Pulmonary artery endothelial cell (primary cell): ENCODE data around the gene TMEM134. TPM values are rescaled to one million over a fixed set of nuclear protein-coding genes. Genes with fewer than 3 reads are reported as not detected.
"Not testable (repeated sequence)": the region's sequence is repeated elsewhere in the genome, so short reads cannot be mapped to it uniquely, and the experiment has no call there.

Source experiments
- DNase-seq: peaks from one replicate; pipeline ENCODE4 v3.0.0-alpha.2; 2011; ENCODE audit warnings: low read depth, low spot score
- total RNA-seq: library from RNA; depleted of rRNA; stranded (reverse); fragments of >200 nt; gene quantifications from 2 replicates; pipeline ENCODE4 v1.2.3, GENCODE V29; 2014

The TMEM134 gene
- total RNA-seq, 1 donor from 2014 or later: 14.4 TPM

DNA sequence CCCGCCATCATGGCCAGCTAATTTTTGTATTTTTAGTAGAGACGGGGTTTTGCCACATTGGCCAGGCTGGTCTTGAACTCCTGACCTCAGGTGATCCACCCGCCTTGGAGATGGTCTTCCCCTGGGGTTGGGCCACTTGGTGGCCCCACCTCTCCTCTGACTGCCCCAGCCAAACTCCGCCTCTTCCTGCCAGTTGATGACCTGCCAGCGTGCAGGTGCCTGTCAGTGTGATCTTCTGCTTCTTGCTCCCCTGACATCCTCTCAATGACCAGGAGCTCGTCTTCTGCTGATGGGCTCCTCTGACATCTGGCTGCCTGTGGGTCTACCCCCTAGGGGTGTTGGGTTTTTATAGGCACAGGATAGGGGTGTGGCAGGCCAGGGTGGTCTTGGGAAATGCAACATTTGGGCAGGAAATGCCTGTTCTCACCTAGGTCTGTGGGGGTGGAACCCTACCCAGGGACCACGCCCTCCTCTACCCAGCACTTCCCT, 16.9 kb upstream of the TMEM134 start:
- not testable (repeated sequence) for DNase-seq

DNA sequence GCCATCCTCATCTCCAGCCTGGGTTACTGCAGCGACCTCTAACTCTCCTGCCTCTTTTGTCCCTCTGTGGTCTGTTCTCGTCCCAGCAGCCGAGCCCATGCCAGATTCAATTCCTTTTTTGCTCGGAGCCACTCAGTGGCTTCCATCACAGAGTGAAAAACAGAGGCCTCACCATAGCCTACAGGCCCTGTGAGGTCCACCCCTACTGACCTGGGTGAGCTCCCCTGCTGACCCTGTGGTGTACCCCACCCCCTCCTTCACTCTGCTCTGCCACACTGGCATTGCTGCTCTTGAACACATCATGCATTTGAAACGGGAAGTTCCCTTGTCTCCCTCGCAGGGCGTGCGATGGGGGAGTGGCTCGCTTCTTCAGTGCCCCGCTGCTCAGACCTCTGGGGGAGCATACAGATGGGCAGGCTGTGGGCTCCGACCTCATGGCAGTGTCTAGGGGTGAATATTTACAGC, 15.8 kb upstream of the TMEM134 start:
- no peak for DNase-seq

DNA sequence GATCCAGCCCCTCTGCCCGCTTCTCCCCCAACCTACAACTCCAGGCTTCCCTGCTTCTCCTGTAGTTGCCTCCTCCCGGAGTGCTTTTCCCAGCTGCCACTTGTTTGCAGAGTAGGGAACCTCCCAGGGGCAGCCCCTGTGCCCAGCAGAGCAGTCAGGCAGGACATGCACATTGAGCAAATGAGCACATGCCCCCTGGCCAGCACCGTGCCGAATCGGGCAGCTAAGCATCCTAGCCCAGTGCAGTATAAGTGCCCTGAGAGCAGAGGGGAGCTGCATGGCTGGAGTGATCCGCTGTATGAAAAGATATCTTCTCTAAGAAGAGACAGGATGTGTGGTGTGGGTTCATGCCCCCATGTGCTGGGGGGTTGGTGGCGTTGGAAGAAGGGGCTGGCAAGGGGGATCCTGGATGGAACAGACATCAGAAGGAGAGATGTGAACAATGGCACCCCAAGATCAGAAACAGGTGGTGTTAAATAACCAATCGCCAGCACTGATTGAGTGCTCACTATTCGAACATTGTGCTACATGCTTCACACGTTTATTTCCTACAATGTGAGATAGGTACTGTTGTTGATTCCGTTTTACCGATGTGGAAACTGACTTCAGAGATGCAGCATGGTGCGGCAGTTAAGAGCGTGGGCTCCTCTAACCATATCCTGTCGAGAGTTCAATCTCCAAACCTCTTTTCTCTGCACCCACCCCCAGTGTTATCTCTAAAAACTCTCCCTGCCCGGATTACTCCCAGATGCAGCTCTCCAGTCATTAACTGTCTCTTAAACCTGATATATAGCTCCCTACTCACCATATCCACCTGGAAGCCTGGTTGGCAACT, 15.0 kb upstream of the TMEM134 start:
- no peak for DNase-seq

DNA sequence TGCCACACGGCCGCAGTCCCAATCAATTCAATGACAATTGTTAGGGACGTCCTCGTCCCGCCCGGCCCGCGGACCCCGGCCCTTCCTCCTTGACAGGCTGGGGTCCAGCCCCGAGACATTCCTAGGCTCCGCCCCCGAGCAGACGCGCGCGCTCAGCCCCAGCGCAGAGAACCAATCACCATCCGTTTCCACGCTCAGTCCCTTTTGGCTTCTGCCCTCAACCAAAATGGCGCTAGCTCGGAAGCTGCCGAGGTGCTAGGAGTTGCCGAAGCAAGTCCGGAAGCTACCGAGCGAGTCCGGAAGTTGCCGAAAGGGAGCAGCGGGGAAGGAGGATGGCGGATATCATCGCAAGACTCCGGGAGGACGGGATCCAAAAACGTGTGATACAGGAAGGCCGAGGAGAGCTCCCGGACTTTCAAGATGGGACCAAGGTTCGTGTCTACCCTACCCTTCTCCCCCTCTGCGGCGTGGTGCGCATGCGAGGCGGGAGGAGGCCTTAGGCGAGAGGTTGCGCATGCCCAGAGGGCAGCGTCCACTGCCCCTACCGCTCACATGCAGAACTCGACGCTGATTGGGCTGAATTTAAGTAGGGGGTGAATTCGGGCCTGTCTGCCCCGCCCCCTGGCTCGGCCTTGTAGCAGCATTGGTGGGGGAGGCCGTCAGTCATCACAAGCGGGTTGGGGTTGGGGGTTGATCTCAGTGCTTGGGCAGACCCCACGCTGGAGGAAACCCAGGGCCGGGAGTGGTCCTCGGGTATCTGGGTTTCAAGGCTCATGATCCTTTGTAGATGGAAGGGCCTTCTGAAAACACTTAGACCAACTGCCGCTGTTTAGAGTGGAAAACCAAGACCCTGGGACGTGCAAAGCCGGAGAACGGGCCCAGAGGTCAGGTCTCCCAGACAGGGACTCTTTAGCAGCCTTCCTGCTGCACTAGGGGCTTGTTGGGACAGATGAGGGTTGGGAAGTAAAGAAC, 14.1 kb upstream of the TMEM134 start, which contains the start of gene AIP:
AIP (plus strand) TSS at position 200 of the 972 bp plus-strand sequence; CDS start at position 333, 133 bp downstream.
- peak; percentile 87 for DNase-seq

DNA sequence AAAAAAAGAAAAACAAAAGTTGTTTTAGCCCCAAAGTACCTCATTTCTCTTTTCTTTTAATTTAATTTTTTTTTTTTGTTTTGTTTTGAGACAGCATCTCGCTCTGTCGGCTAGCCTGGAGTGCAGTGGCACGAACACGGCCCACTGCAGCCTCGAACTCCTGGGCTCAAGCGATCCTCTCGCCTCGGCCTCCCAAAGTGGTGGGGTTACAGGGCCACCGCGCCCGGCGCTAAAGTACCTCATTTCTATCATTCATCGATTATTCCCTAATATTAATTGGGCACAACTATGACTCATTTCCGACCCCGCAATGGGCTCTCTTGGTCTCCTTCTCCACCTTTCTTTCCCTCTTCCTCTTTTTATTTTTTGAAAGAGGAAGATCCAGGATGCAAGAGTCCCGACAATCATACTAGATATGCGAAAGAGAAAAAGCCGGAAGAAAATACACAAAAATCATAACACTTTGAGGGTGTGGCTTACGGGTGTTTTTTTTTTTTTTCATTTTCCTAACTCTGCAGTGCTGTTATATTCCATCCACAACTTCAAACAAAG, 13.3 kb upstream of the TMEM134 start:
- DNase-seq: no peak

DNA sequence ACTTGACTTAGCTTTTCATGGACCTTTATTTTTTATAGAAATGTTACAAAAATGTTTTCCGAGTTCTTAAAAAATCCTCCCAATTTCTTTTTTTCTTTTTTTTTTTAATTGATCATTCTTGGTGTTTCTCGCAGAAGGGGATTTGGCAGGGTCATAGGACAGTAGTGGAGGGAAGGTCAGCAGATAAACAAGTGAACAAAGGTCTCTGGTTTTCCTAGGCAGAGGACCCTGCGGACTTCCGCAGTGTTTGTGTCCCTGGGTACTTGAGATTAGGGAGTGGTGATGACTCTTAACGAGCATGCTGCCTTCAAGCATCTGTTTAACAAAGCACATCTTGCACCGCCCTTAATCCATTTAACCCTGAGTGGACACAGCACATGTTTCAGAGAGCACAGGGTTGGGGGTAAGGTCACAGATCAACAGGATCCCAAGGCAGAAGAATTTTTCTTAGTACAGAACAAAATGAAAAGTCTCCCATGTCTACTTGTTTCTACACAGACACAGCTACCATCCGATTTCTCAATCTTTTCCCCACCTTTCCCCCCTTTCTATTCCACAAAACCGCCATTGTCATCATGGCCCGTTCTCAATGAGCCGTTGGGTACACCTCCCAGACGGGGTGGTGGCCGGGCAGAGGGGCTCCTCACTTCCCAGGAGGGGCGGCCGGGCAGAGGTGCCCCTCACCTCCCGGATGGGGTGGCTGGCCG, 8.4 kb upstream of the TMEM134 start:
- DNase-seq: not testable (repeated sequence)

DNA sequence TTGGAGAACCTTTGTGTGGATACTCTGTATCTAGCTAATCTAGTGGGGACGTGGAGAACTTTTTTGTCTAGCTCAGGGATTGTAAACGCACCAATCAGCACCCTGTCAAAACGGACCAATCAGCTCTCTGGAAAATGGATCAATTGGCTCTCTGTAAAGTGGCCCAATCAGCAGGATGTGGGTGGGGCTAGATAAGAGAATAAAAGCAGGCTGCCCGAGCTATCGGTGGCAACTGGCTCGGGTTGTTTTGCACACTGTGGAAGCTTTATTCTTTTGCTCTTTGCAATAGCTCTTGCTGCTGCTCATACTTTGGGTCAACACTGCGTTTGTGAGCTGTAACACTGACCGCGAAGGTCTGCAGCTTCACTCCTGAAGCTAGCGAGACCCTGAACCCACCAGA, 7.6 kb upstream of the TMEM134 start:
- not testable (repeated sequence) for DNase-seq

DNA sequence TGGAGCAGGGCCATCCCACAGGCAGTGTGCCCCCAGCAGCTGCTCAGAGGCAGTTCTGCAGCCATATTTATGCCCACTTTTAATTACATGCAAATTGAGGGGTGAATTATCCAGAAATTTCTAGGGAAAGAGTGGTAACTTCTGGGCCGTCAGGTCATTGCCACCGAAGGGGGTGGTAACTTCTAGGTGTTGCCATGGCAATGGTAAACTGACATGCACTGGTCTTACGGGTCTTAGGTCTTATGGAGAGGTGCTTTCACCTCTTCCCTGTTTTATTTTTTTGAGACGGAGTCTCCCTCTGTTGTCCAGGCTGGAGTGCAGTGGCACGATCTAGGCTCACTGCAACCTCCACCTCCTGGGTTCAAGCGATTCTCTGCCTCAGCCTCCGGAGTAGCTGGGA, 3.8 kb upstream of the TMEM134 start:
- no peak for DNase-seq

DNA sequence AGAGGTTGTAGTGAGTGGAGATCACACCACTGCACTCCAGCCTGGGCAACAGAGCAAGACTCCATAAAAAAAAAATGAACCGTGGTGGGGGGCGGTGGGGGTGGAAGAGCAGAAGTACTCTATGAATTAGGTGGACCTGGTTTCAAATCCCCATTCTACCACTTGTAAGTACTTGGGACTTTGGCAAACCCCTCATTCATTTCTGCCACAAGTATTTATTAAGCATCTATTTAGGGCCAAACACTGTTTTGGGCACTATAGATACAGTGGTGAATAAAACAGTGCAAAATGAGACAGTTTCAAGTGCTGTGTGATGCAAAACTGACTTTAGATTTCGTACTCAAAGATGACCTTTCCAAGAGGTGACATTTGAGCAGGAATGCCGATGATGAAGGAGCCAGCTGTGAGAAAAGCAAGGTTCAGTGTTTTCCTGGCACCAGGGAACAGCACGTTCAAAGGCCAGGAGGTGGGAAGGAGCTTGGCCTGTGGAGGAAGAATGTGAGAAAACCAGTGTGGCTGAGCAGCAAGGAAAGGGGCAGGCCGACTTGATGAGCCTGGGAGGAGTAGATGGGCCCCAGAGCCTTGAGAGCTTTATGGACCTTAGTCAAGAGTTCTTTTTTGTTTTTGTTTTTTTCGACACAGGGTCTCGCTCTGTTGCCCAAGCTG, 1.4 kb upstream of the TMEM134 start:
- DNase-seq: no peak

DNA sequence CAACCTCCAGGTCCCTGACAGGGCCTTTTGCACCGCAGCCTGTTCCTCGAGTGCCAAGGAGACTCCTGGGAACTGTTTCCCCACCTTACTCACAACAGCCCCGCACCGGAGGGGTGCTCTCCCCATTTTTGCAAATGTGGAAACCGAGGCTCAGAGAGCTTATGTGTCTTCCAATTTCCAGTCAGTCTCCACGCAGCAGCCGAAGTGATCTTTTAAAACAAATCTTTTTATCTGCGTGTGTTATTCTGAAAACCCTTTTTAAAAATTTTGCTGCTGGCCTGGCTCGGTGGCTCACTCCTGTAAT, 409 bp upstream of the TMEM134 start:
- DNase-seq: no peak

DNA sequence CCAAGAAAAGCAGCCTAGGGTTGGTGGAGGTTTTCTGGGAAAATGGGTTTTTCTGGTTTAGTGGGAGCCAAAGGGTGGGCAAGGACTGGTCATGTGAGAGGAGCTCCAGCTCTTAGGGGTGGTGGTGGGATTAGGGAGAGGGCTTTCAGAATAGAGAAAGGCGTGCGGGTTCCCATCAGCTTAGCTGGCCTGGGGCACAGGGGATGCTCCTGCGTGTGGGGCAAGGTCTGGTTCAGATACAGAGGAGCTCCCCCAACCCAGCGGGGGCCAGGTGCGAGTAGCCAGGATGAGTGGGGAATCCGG, 644 bp downstream of the TMEM134 start:
- DNase-seq: no peak

DNA sequence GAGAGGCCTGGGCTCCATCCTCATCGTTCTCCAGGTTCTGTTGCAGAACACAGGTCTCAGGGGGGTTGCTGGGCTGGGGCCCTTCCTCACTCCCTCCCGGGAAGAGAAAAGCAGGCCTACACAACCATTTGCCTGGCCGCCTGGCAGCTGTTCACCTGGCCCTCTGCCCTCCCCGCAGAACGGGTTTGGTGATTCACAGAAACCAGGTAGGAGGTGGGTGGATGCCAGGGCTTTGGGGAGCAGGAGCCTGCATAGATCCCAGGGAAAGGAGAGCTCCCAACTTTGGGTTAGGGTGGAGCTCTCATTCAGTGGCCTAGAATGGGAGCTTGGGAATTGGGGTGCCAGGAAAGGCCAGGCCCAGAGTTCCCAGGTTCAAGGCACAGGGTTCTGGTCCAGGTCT, 995 bp downstream of the TMEM134 start:
- DNase-seq: no peak

DNA sequence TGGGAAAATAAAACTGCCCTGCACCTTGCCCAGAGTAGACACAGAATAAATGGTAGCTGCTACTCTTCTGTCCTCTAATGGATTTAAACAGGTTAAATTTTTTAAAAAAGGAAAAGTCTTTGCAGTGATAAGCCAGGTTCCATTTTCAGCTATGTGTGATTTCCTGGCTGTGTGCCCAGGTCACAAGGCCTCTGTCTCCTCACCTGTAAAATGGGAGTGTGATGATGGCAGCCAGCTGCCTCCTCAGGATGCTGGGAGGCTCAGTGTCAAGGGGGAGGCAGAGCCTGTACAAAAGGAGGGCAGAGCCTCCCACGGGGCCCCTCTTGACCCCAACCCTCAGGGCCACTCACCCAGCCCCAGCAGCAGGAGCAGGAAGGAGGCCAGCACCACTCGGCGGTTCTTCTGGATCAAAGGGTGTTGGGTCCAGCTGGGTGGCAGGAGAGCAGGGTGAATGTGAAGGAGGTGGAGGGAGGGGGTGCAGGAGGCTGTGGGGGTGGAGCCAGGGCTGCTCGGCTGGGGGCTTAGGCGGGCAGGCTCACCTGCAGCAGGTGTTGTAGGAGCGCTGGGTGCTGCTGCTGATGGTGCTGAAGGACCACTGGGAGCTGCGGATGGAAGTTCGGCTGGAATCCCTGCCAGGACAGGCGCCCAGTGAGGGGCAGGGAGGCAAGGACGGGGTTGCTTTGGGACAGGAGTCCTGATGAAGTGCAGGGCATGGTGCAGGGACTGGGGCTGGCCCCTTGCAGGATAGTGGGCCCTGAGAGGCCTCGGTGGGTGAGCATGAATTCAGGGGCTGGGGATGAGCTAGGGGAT, 1.9 kb downstream of the TMEM134 start:
- no peak for DNase-seq

DNA sequence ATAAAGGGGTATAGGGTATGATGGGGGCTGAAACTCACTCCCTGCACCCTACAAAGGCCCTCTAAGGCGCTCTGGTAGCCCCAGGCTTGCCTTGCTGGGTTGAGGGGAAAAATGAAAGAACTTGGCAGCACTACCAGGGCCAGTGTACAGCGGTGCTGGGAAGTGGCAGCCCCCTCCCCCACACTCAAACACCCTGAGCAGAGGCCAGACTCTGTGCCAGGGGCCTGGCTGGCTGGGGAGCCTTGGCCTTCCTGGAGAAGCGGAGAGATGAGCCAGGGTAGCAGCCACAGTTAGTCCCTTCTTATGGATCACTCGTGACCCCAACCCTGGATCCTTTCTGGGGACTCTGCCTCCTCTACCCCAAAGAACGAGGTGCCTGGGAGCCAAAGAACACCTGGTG, 2.7 kb downstream of the TMEM134 start:
- no peak for DNase-seq

DNA sequence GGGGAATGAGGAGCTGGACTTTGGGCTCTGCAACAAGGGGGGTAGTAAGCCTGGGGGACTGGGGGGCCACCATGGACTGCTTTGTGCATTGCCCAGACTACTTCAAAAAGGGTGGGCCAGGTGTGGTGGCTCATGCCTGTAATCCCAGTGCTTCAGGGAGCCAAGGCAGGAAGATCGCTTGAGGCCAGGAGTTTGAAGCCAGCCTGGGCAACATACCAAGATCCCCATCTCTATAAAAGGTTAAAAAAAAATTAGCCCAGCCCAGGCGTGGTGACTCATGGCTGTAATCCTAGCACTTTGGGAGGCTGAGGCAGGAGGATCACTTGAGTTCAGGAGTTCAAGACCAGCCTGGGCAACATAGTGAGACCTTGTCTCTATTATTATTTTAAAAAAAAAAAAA, 3.5 kb downstream of the TMEM134 start:
- DNase-seq: not testable (repeated sequence)

DNA sequence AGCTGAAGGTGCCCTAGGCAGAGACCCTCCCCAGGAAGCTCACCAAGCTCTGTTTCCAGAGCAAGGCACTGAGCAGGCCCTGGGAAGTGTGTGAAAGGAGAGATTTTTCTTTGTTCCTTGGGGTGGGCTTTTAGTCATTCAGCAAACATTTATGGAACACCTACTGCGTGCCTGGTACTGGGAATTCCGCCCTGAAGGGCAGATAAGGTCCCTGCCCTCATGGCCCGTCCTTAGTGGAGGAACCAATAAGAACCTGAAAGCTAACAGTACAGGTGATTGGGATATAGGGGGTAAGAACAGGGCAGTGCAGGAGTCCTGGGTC, 3.9 kb downstream of the TMEM134 start:
- no peak for DNase-seq

DNA sequence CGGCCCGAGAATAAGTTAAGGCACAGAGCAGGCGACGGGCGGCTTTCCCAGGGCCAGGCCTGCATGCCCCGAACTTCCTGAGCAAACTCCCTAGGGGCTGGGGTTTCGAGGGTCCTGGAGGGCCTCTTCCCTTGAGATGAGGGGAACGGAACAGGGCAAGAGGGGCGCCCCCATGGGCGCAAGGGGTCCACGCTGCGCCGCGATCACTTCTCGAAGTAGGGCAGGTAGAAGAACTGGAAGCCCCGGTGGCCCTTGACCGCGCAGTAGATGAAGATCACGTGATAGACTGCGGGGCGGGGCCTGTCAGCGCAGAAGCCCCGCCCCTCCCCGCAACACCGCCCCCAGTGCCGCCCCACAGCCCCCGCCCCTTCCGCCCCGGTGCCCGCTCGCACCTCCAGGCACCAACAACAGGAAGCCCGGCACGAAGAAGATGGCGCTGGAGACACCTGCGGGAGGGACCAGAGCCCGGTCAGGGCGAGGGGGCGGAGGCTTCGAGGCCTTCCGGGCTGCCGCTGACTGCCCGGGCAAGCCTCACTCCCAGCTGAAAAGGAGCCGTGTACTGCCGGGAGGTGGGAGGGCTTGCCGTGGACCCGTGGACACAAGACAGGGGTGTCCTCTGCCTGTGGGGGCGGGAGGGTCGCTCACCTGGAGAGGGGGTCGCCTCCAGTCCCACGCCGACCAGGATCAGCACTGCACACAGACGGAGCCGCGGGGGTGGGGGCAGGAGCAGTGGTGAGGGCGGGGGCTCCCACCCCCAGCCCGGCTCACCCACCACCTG, 4.5 kb downstream of the TMEM134 start:
- DNase-seq: peak; percentile 33

DNA sequence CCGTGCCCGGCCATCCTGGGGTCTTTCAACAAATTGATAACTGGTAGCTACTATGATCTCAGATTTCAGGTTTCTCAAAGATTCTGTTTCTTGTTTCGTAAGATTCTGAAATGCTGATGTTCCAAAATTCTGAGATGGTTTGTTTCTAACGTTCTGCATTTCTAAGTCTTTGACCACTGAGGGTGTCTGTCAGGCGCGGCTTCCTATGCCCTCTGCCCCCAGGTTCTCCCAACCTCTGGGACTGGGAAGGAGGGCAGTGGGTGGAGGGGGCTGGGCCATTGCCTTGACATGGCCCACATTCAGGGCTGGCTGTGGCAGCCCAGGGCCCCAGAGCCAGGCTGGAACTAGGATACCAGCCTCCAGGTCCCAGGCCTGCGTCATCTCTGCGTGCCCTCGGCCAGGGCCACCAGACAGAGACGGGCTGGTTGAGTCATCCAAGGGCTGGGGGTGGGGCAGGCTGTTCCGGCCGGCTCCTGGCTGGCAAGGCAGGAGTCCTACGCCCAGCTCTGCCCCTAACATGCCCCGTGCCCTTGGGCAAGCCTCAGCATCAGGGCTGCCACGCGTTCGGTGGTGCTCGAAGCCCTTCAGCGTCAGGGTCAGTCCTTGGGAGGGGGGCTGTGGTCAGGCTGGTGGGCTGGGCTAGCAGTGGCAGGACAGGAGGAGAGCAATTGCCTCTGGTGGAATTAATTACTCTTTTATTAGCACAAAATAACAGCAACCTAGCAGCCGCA, 5.2 kb downstream of the TMEM134 start:
- no peak for DNase-seq

DNA sequence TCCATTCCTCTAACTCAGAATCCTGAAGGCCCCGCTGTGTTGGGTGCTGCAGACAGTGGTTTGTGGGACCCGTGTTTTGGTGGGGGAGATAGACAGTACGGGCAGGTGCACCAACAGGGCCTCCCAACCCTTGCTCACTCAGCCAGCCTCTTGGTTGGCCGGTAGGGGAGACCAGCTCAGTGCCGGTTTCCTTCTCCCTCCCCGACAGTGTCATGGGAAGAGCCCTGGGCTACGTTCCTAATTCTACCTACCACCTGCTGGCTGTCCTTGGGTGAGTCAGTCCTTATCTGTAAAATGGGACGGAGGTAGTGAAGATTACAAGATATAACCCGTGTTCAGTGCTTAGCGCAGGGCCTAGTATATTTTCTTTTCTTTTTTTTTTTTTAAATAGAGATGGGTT, 5.9 kb downstream of the TMEM134 start:
- no peak for DNase-seq
